ENCODE measurements around the gene DSC3. TPM values are rescaled to one million over a fixed set of nuclear protein-coding genes. Genes with fewer than 3 reads are reported as not detected.
A peak's percentile ranks its signal among the peaks of the same experiment; 100 is the strongest.
"Not testable (repeated sequence)": the region's sequence is repeated elsewhere in the genome, so short reads cannot be mapped to it uniquely, and the experiment has no call there.

DSC3 gene
- total RNA-seq, 4 donors from 2014 or later: 497 to 826 (median 664) TPM

DNA sequence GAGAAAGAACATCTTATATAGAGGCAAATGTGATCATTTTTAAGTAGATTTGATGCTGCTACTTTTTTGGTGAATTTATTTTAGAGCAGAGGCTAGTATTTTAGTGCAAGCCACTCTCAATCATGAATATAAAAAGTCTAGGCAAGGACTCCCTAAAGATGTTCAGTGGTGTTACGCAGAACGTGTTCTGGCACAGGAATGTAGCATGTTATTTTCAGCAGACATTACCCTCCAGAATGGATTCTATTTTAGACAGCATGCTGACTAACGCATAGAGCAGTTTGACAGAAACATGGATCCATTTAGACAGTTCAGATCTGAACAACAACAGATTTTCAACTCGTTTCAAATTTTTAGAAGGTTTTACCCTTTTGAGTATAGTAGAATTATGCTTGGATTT, 54.1 kb downstream of the DSC3 start:
- Histone ChIP-seq H3K9me3 (no peaks in the 10 kb centered on the region), H3K4me3 (no peak overlapping the region), H3K36me3 (no peaks in the 10 kb centered on the region), H3K4me1 (peaks cover 35% of the 10 kb centered on the region), H3K27me3 (no peaks in the 10 kb centered on the region), H3K27ac (peak overlapping the region; percentile 82)
- 48% methylated on average over 4 of the region's 4 CpGs for WGBS
- TF ChIP-seq POLR2AphosphoS5 (IDR thresholded peaks at IDR 0.05) (no peak), EP300 (IDR thresholded peaks at IDR 0.05) (no peak), POLR2A (IDR thresholded peaks at IDR 0.05) (no peak)
- TF ChIP-seq, protein P1, sequence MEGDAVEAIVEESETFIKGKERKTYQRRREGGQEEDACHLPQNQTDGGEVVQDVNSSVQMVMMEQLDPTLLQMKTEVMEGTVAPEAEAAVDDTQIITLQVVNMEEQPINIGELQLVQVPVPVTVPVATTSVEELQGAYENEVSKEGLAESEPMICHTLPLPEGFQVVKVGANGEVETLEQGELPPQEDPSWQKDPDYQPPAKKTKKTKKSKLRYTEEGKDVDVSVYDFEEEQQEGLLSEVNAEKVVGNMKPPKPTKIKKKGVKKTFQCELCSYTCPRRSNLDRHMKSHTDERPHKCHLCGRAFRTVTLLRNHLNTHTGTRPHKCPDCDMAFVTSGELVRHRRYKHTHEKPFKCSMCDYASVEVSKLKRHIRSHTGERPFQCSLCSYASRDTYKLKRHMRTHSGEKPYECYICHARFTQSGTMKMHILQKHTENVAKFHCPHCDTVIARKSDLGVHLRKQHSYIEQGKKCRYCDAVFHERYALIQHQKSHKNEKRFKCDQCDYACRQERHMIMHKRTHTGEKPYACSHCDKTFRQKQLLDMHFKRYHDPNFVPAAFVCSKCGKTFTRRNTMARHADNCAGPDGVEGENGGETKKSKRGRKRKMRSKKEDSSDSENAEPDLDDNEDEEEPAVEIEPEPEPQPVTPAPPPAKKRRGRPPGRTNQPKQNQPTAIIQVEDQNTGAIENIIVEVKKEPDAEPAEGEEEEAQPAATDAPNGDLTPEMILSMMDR (IDR thresholded peaks at IDR 0.05): no peak
- DNase-seq (ENCODE audit: low spot score in 2 of 2): no peak

DNA sequence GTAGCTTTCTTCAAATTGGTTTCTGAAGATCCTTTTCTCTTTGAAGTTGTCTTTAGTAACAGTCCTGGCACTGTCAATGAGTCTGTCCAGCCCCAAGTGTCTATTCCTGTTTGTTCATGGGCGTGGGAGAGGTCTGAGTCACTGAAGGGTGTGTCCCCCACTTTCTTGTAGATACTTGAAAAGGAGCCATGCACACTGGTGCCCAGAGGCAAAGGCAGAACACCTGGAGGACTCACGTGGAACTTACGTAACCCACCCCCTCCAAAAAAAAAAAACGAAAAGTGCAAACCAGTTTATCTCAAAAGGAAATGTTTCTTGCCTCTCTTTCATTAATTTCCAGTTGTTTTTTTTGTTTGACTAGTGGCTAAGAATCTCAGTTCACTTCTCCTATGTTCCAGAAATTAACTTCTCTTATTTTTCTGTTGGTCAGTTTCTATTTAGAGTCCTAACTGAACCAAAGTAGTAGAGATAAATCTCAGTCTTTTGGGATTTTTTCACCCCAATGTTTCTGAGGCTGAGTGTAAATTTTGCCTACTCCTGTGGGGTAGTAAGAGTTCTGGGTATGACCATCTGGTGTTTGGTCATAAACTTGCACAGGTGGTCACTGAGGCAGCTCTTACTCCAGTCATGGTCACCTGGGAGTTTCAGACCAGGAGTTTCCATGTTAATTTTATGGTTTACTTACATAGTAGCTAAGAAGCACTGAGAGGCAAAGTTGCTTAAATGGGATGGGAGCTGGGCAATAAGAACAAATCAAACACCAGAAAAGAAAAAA, 54.9 kb downstream of the DSC3 start:
- H3K36me3 ChIP-seq: no peaks in the 10 kb centered on the region
- no peaks in the 10 kb centered on the region for H3K9me3 ChIP-seq
- peaks cover 38% of the 10 kb centered on the region for H3K4me1 ChIP-seq
- DNase-seq (ENCODE audit: low spot score in 2 of 2): peak in 1 of 2 donors; percentile 69
- H3K27me3 ChIP-seq: no peaks in the 10 kb centered on the region
- H3K27ac ChIP-seq: peak overlapping the region; percentile 82
- no peak for TF ChIP-seq POLR2A (IDR thresholded peaks at IDR 0.05)
- TF ChIP-seq, protein P1 (IDR thresholded peaks at IDR 0.05): no peak
- TF ChIP-seq EP300 (IDR thresholded peaks at IDR 0.05): no peak
- TF ChIP-seq POLR2AphosphoS5 (IDR thresholded peaks at IDR 0.05): peak in 2 of 3 donors; percentile 65 to 79
- WGBS: 25% methylated on average over 4 of the region's 4 CpGs
- H3K4me3 ChIP-seq: no peak overlapping the region

DNA sequence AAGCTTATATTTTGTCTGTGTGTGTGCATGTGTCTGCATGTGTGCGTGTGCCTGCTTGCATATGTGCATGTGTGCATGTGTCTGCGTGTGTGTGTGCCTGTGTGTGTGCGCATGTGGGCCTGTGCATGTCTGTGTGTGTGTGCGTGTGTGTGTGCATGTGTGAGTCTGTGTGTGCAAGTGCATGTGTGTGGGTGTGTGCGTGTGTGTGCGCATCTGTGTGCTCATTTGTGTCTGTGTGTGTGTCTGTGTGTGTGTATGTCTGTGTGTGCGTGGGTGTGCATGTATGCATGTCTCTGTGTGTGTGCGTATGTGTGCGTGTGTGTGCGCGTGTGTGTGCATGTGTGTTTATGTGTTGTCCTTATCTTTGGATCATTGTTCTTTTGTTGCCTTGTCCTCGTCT, 56.8 kb downstream of the DSC3 start:
- no peaks in the 10 kb centered on the region for H3K9me3 ChIP-seq
- H3K27ac ChIP-seq: no peak overlapping the region
- 81% methylated on average over 12 of the region's 12 CpGs for WGBS
- H3K36me3 ChIP-seq: no peaks in the 10 kb centered on the region
- TF ChIP-seq, protein P1 (IDR thresholded peaks at IDR 0.05): no peak
- TF ChIP-seq POLR2A (IDR thresholded peaks at IDR 0.05): no peak
- H3K27me3 ChIP-seq: no peaks in the 10 kb centered on the region
- H3K4me3 ChIP-seq: no peak overlapping the region
- no peak for DNase-seq (ENCODE audit: low spot score in 2 of 2)
- peaks cover 38% of the 10 kb centered on the region for H3K4me1 ChIP-seq

DNA sequence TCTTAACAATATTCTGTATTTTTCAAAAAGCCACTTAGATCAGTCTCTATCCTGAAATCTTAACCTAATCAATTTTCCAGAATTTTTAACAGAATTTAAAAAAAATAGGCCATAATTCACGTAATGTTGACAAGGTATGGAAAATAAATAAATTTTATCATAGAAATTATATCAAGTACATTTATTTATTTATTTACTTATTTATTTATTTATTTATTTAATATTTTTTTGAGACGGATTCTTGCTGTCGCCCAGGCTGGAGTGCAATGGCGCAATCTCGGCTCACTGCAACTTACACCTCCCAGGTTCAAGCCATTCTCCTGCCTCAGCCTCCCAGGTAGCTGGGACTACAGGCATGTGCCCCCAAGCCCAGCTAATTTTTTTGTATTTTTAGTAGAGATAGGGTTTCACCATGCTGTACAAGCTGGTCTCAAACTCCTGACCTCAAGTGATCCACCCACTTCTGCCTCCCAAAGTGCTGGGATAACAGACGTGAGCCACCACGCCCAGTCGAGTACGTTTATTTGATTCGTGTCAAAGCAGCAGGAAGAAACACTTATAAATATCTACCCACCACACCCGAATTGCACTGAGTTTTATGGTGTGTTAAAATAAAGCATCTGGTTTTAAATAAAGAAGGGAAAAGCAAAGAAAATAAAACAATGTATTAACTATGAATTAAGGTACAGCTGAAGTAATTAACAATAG, 60.1 kb downstream of the DSC3 start:
- Histone ChIP-seq H3K9me3 (no peaks in the 10 kb centered on the region), H3K36me3 (no peaks in the 10 kb centered on the region), H3K4me1 (peaks cover 23% of the 10 kb centered on the region), H3K27ac (no peak overlapping the region), H3K4me3 (no peak overlapping the region), H3K27me3 (no peaks in the 10 kb centered on the region)
- 68% methylated on average over 11 of the region's 11 CpGs for whole genome bisulfite sequencing
- DNase-seq (ENCODE audit: low spot score in 2 of 2): no peak
- TF ChIP-seq, protein P1 (IDR thresholded peaks at IDR 0.05): no peak
- TF ChIP-seq POLR2A (IDR thresholded peaks at IDR 0.05) (no peak), POLR2AphosphoS5 (IDR thresholded peaks at IDR 0.05) (no peak), EP300 (IDR thresholded peaks at IDR 0.05) (no peak)

DNA sequence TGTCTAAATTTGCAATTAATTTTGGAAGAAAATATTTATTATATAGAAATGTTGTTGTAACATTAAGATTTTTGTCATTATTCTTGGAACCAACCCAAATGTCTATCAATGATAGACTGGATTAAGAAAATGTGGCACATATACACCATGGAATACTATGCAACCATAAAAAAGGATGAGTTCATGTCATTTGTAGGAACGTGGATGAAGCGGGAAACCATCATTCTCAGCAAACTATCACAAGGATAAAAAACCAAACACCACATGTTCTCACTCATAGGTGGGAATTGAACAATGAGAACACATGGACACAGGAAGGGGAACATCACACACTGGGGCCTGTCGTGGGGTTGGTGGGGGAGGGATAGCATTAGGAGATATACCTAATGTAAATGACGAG, 64.5 kb downstream of the DSC3 start:
- 81% methylated on average over 4 of the region's 4 CpGs for WGBS
- not testable (repeated sequence) for DNase-seq (ENCODE audit: low spot score in 2 of 2); H3K36me3 ChIP-seq; H3K9me3 ChIP-seq; H3K4me1 ChIP-seq; H3K4me3 ChIP-seq; H3K27ac ChIP-seq; H3K27me3 ChIP-seq

Data from suprapubic skin (tissue), 4 donors.